SK-N-MC (cell line): ENCODE measurements around the gene CSTPP1.
"Not testable (repeated sequence)": the region's sequence is repeated elsewhere in the genome, so short reads cannot be mapped to it uniquely, and the experiment has no call there.

Source experiments
- EZH2 ChIP-seq: fragments of 200-600 bp; sonication (generic); IDR thresholded peaks from one replicate; pipeline ENCODE4 v1.6.1; 2017; ENCODE audit warnings: antibody characterized with exemption
- POLR2AphosphoS5 ChIP-seq: IDR thresholded peaks from 2 replicates; pipeline ENCODE4 v1.6.1; 2012; ENCODE audit warnings: mild to moderate bottlenecking, low read depth, low read length, borderline replicate concordance

DNA sequence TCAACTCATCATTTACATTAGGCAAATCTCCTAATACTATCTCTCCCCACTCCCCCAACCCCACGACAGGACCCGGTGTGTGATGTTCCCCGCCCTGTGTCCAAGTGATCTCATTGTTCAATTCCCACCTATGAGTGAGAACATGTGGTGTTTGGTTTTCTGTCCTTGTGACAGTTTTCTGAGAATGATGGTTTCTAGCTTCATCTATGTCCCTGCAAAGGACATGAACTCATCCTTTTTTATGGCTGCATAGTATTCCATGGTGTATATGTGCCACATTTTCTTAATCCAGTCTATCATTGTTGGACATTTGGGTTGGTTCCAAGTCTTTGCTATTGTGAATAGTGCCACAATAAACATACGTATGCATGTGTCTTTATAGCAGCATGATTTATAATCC lies 176.4 kb downstream of the CSTPP1 start:
- TF ChIP-seq EZH2, POLR2AphosphoS5: not testable (repeated sequence)
